Osteoblast (primary cell): ENCODE measurements around the gene TXNDC11. TPM values are rescaled to one million over a fixed set of nuclear protein-coding genes. Genes with fewer than 3 reads are reported as not detected.

ENCODE experiments used
- DNase-seq: peaks from one replicate; pipeline ENCODE4 v3.0.0; 2011; ENCODE audit warnings: low spot score, mixed read lengths; ENCODE audit not compliant: insufficient read length; ENCODE audit errors: missing footprints
- H2AFZ ChIP-seq: 2 replicates; pipeline ENCODE4 v1.6.0; 2011; ENCODE audit warnings: mild to moderate bottlenecking, low read length
- H3K27ac ChIP-seq: 2 replicates; pipeline ENCODE4 v1.5.1; 2011; ENCODE audit warnings: mild to moderate bottlenecking, low read depth, low read length, moderate library complexity
- H3K27me3 ChIP-seq: 2 replicates; pipeline ENCODE4 v1.6.0; 2012; ENCODE audit warnings: mild to moderate bottlenecking, control low read depth, inconsistent platforms, low read length, moderate library complexity; ENCODE audit not compliant: insufficient read depth
- H3K36me3 ChIP-seq: 2 replicates; pipeline ENCODE4 v1.5.1; 2011; ENCODE audit warnings: mild to moderate bottlenecking, low read length, control low read depth, moderate library complexity; ENCODE audit not compliant: insufficient read depth
- H3K4me1 ChIP-seq: 2 replicates; pipeline ENCODE4 v1.5.1; 2011; ENCODE audit warnings: mild to moderate bottlenecking, low read length, control low read depth, moderate library complexity; ENCODE audit not compliant: insufficient read depth
- H3K4me2 ChIP-seq: 2 replicates; pipeline ENCODE4 v1.6.0; 2011; ENCODE audit warnings: mild to moderate bottlenecking, low read length; ENCODE audit not compliant: insufficient read depth
- H3K4me3 ChIP-seq: fragments of 200-600 bp; sonication (generic); 3 replicates; pipeline ENCODE4 v1.5.1; 2012; ENCODE audit warnings: mild to moderate bottlenecking, low read length, inconsistent platforms; ENCODE audit not compliant: insufficient read depth
- H3K79me2 ChIP-seq: 2 replicates; pipeline ENCODE4 v1.6.0; 2012; ENCODE audit warnings: mild to moderate bottlenecking, low read length, control low read depth, inconsistent platforms; ENCODE audit not compliant: insufficient read depth
- H3K9me3 ChIP-seq: 2 replicates; pipeline ENCODE4 v1.5.1; 2011; ENCODE audit warnings: low read depth, low read length, control low read depth
- H4K20me1 ChIP-seq: 2 replicates; pipeline ENCODE4 v1.6.0; 2012; ENCODE audit warnings: mild to moderate bottlenecking, low read length, control low read depth; ENCODE audit not compliant: insufficient read depth
- CTCF ChIP-seq: IDR thresholded peaks from 2 replicates; pipeline ENCODE4 v1.5.1; 2011; ENCODE audit warnings: mild to moderate bottlenecking, low read depth, low read length, moderate library complexity; ENCODE audit errors: extremely low read depth
- total RNA-seq: library from RNA; depleted of rRNA; stranded (reverse); fragments of >200 nt; gene quantifications from 2 replicates; pipeline ENCODE4 v1.2.3, GENCODE V29; 2012

The TXNDC11 gene
- total RNA-seq, 1 donor = 26.1 TPM

DNA sequence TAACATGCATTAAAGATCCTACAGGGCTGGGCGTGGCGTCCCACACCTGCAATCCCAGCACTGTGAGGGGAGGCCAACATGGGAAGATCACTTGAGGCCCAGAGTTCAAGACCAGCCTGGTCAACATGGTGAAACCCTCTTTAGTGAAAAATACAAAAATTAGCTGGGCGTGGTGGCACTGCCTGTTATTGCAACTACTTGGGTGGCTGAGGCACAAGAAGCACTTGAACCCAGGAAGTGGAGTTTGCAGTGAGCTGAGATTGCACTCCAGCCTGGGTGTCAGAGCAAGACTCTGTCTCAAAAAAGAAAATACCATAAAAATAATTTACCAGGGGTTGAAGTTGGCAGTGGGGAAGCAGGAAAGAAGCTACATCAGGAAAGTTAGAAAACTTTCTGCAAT lies 12.9 kb downstream of the TXNDC11 start:
- TF ChIP-seq CTCF = no peak
- Histone ChIP-seq H3K27ac (no peak overlapping the region), H3K4me1 (no peaks in the 10 kb centered on the region), H3K4me2 (no peak overlapping the region), H3K79me2 (peaks cover 56% of the 10 kb centered on the region), H3K27me3 (no peaks in the 10 kb centered on the region), H3K9me3 (no peaks in the 10 kb centered on the region), H2AFZ (no peak overlapping the region), H3K4me3 (no peak overlapping the region), H4K20me1 (no peaks in the 10 kb centered on the region), H3K36me3 (peaks cover 77% of the 10 kb centered on the region)
- no peak for DNase-seq

DNA sequence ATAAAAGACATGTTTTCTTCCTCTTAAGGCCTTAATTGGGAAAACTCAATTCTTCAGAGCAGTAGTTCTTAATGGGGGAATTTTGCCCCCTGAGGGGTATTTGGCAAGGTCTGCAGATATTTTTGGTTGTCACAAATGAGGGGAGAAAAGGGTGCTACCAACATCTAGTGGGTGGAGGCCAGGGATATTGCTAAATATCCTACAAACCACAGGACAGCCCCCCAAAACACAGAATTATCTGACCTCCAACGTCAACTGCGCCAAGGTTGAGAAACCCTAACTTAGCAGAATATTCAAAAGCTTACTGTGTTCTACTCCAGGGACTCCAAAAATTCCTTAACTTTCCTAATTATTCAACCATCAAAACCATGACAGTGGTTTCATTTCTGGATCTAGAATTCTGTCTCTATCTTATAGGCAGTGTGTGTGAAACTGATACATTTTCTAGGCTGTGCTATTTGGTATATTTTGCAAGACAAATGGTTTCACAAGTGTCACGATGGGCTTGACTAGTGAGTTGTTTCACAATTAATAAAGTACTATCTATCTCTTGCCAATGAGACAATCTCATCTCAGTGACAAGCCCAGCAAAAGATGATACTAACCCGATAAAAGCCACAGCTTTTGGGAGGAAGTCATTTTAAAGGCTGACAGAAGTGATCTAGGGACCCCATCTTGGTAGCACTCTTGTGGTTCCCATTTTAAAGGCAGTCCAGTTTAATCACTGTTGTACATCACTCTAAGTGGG lies 14.7 kb downstream of the TXNDC11 start:
- Histone ChIP-seq H4K20me1 (no peaks in the 10 kb centered on the region), H2AFZ (no peak overlapping the region), H3K9me3 (no peaks in the 10 kb centered on the region), H3K27ac (peak overlapping the region; percentile 15), H3K27me3 (no peaks in the 10 kb centered on the region), H3K4me2 (no peak overlapping the region), H3K4me3 (no peak overlapping the region), H3K36me3 (peaks cover 73% of the 10 kb centered on the region), H3K4me1 (no peaks in the 10 kb centered on the region), H3K79me2 (peaks cover 51% of the 10 kb centered on the region)
- DNase-seq = no peak
- no peak for TF ChIP-seq CTCF

- H3K4me1 ChIP-seq = no peaks in the 10 kb centered on the region
- no peak for DNase-seq
- peaks cover 68% of the 10 kb centered on the region for H3K36me3 ChIP-seq
- H2AFZ ChIP-seq = no peak overlapping the region
- no peaks in the 10 kb centered on the region for H3K9me3 ChIP-seq
- no peak overlapping the region for H3K27ac ChIP-seq
- no peaks in the 10 kb centered on the region for H3K27me3 ChIP-seq
- H3K4me3 ChIP-seq = no peak overlapping the region
- H3K4me2 ChIP-seq = no peak overlapping the region
- no peak for TF ChIP-seq CTCF
- peaks cover 2% of the 10 kb centered on the region for H4K20me1 ChIP-seq
- H3K79me2 ChIP-seq = peaks cover 36% of the 10 kb centered on the region
Measured at GRCh38 chr16:11726008-11726407, 16.6 kb downstream of the TXNDC11 start.

- peaks cover 2% of the 10 kb centered on the region for H4K20me1 ChIP-seq
- H2AFZ ChIP-seq = no peak overlapping the region
- H3K9me3 ChIP-seq = no peaks in the 10 kb centered on the region
- H3K27ac ChIP-seq = no peak overlapping the region
- H3K4me3 ChIP-seq = no peak overlapping the region
- no peak overlapping the region for H3K4me2 ChIP-seq
- H3K4me1 ChIP-seq = no peaks in the 10 kb centered on the region
- H3K36me3 ChIP-seq = peaks cover 68% of the 10 kb centered on the region
- TF ChIP-seq CTCF = no peak
- H3K79me2 ChIP-seq = peaks cover 32% of the 10 kb centered on the region
- DNase-seq = no peak
- no peaks in the 10 kb centered on the region for H3K27me3 ChIP-seq
Measured at GRCh38 chr16:11725457-11725856, 17.2 kb downstream of the TXNDC11 start.
